HEK293 (cell line): ENCODE results near the gene CD47.

Experiments used
- CTCF ChIA-PET: fragments of 350-600 bp; formaldehyde crosslinking; extraction: SDS; loops from one replicate; lab custom pipeline; 2021; ENCODE audit warnings: antibody characterized with exemption; lab: Yijun Ruan, JAX
- POLR2A ChIA-PET: fragments of 300-600 bp; formaldehyde crosslinking; extraction: SDS; loops from one replicate; lab custom pipeline; 2020; ENCODE audit warnings: antibody characterized with exemption, inconsistent platforms; lab: Yijun Ruan, JAX
- H3K27ac ChIP-seq: fragments of 200-500 bp; sonication (Bioruptor generic); 2 replicates; pipeline ENCODE4 v1.5.1; 2014; ENCODE audit warnings: low read depth, low read length, control low read depth, inconsistent platforms; ENCODE audit errors: extremely low read depth
- H3K36me3 ChIP-seq, 2 experiments: fragments of 200-500 bp in 1 of 2; sonication (Bioruptor generic) in 1 of 2; 1 replicate in 1 of 2; 2 replicates in 1 of 2; pipeline ENCODE4 v1.5.1; 2014 to 2017; ENCODE audit warnings: inconsistent platforms in 2 of 2, low read length in 2 of 2; ENCODE audit not compliant: control insufficient read depth in 2 of 2, insufficient read depth in 1 of 2
- H3K4me1 ChIP-seq: fragments of 200-500 bp; sonication (Bioruptor generic); 2 replicates; pipeline ENCODE4 v1.5.1; 2014; ENCODE audit warnings: mild to moderate bottlenecking, low read length, inconsistent platforms; ENCODE audit not compliant: control insufficient read depth, insufficient read depth
- H3K4me3 ChIP-seq: 2 replicates; pipeline ENCODE4 v1.5.1; 2011; ENCODE audit warnings: low read depth, mild to moderate bottlenecking, control low read depth, low read length, moderate library complexity
- H3K9me3 ChIP-seq: fragments of 200-500 bp; sonication (Bioruptor generic); 2 replicates; pipeline ENCODE4 v1.5.1; 2014; ENCODE audit warnings: low read depth, low read length, inconsistent platforms; ENCODE audit not compliant: control insufficient read depth, insufficient read depth
- AEBP2 ChIP-seq: fragments of 450-650 bp; formaldehyde crosslinking; IDR thresholded peaks from 2 replicates; pipeline ENCODE4 v1.5.1; 2016; ENCODE audit warnings: missing biosample characterization, missing genetic modification characterization, borderline replicate concordance
- BCL11A ChIP-seq: fragments of 450-650 bp; formaldehyde crosslinking; IDR thresholded peaks from 2 replicates; pipeline ENCODE4 v1.5.1; 2016; ENCODE audit warnings: low read depth, missing biosample characterization, missing genetic modification characterization
- KLF7 ChIP-seq: fragments of 450-650 bp; formaldehyde crosslinking; IDR thresholded peaks from 2 replicates; pipeline ENCODE4 v1.5.1; 2016; ENCODE audit warnings: missing biosample characterization, missing genetic modification characterization, borderline replicate concordance
- MYNN ChIP-seq: fragments of 450-650 bp; formaldehyde crosslinking; IDR thresholded peaks from 2 replicates; pipeline ENCODE4 v1.5.1; 2016; ENCODE audit warnings: missing biosample characterization, missing genetic modification characterization, borderline replicate concordance
- PRDM6 ChIP-seq: fragments of 450-650 bp; formaldehyde crosslinking; IDR thresholded peaks from 2 replicates; pipeline ENCODE4 v1.5.1; 2017; ENCODE audit warnings: missing biosample characterization, missing genetic modification characterization
- REST ChIP-seq: fragments of 450-650 bp; formaldehyde crosslinking; IDR thresholded peaks from 2 replicates; pipeline ENCODE4 v1.5.1; 2016; ENCODE audit warnings: missing biosample characterization, missing genetic modification characterization
- ZBTB44 ChIP-seq: fragments of 450-650 bp; IDR thresholded peaks from 2 replicates; pipeline ENCODE4 v1.5.1; 2018; ENCODE audit warnings: missing biosample characterization, mild to moderate bottlenecking, missing genetic modification characterization
- ZEB2 ChIP-seq: fragments of 450-650 bp; formaldehyde crosslinking; IDR thresholded peaks from 2 replicates; pipeline ENCODE4 v1.5.1; 2016; ENCODE audit warnings: missing biosample characterization, missing genetic modification characterization
- ZFP41 ChIP-seq: fragments of 450-650 bp; formaldehyde crosslinking; IDR thresholded peaks from 2 replicates; pipeline ENCODE4 v1.5.1; 2016; ENCODE audit warnings: missing biosample characterization, missing genetic modification characterization, borderline replicate concordance
- ZIC2 ChIP-seq: fragments of 450-650 bp; formaldehyde crosslinking; IDR thresholded peaks from 2 replicates; pipeline ENCODE4 v1.5.1; 2016; ENCODE audit warnings: missing biosample characterization, missing genetic modification characterization
- ZNF148 ChIP-seq: fragments of 450-650 bp; formaldehyde crosslinking; IDR thresholded peaks from 2 replicates; pipeline ENCODE4 v1.5.0; 2017; ENCODE audit warnings: missing biosample characterization, missing genetic modification characterization, borderline replicate concordance
- ZNF501 ChIP-seq: fragments of 450-650 bp; formaldehyde crosslinking; IDR thresholded peaks from 2 replicates; pipeline ENCODE4 v1.5.1; 2016; ENCODE audit warnings: missing biosample characterization, missing genetic modification characterization
- ZNF530 ChIP-seq: fragments of 450-650 bp; formaldehyde crosslinking; IDR thresholded peaks from 2 replicates; pipeline ENCODE4 v1.5.1; 2016; ENCODE audit warnings: low read depth, missing biosample characterization, missing genetic modification characterization
- ZNF654 ChIP-seq: fragments of 450-650 bp; formaldehyde crosslinking; IDR thresholded peaks from 2 replicates; pipeline ENCODE4 v1.5.1; 2016; ENCODE audit warnings: low read depth, missing biosample characterization, missing genetic modification characterization
- ZNF76 ChIP-seq: fragments of 450-650 bp; formaldehyde crosslinking; IDR thresholded peaks from 2 replicates; pipeline ENCODE4; 2016; ENCODE audit warnings: low read depth, missing biosample characterization, missing genetic modification characterization, borderline replicate concordance

CD47 gene

GRCh38 chr3:107997671-107998070, 93.2 kb downstream of the CD47 start:
- Histone ChIP-seq H3K4me1 (no peaks in the 10 kb centered on the region), H3K27ac (no peak overlapping the region), H3K9me3 (no peaks in the 10 kb centered on the region), H3K4me3 (no peak overlapping the region), H3K36me3 (no peaks in the 10 kb centered on the region)
- ChIA-PET POLR2A (no interaction called here), CTCF (no interaction called here)
- TF ChIP-seq ZNF501 (tag by site-specific recombination): no peak
- no peak for TF ChIP-seq ZIC2 (tag by site-specific recombination)
- no peak for TF ChIP-seq ZNF530 (tag by site-specific recombination)
- no peak for TF ChIP-seq PRDM6 (tag by site-specific recombination)
- TF ChIP-seq MYNN: no peak
- TF ChIP-seq ZNF76 (tag by site-specific recombination): no peak
- TF ChIP-seq AEBP2 (tag by site-specific recombination): no peak
- TF ChIP-seq ZEB2 (tag by site-specific recombination): no peak
- TF ChIP-seq REST (tag by site-specific recombination): no peak
- TF ChIP-seq KLF7 (tag by site-specific recombination): no peak
- no peak for TF ChIP-seq ZNF148 (tag by site-specific recombination)
- no peak for TF ChIP-seq ZBTB44 (tag by site-specific recombination)
- no peak for TF ChIP-seq ZFP41 (tag by site-specific recombination)
- TF ChIP-seq ZNF654 (tag by site-specific recombination): no peak
- TF ChIP-seq BCL11A (tag by site-specific recombination): no peak
